ENCODE data around the gene MROH8.

- TF ChIP-seq POLR2A (IDR thresholded peaks at IDR 0.05; ENCODE audit: low read length) = no peak
- TF ChIP-seq RCOR1 (IDR thresholded peaks at IDR 0.05; ENCODE audit: low read depth, low read length) = no peak
- TF ChIP-seq FOXS1 (CRISPR knock-in tag; IDR thresholded peaks at IDR 0.05) = no peak
- no peak for TF ChIP-seq HOXB13 (CRISPR knock-in tag; IDR thresholded peaks at IDR 0.05; ENCODE audit: low read depth)
- TF ChIP-seq, protein P1, sequence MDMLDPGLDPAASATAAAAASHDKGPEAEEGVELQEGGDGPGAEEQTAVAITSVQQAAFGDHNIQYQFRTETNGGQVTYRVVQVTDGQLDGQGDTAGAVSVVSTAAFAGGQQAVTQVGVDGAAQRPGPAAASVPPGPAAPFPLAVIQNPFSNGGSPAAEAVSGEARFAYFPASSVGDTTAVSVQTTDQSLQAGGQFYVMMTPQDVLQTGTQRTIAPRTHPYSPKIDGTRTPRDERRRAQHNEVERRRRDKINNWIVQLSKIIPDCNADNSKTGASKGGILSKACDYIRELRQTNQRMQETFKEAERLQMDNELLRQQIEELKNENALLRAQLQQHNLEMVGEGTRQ (IDR thresholded peaks at IDR 0.05) = no peak
- no peak for TF ChIP-seq ESRRA (IDR thresholded peaks at IDR 0.05; ENCODE audit: borderline replicate concordance, low read length)
- TF ChIP-seq, protein P2, sequence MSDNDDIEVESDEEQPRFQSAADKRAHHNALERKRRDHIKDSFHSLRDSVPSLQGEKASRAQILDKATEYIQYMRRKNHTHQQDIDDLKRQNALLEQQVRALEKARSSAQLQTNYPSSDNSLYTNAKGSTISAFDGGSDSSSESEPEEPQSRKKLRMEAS (IDR thresholded peaks at IDR 0.05) = no peak
Measured at GRCh38 chr20:37225146-37225545, 45.8 kb upstream of the MROH8 start.
